GM18519 (cell line): Measurements from ENCODE around the gene AUNIP.

ENCODE experiments used
- ATAC-seq: cut with Tn5 transposase; IDR thresholded peaks from one replicate; pipeline ENCODE4 v1.9.1; 2021; ENCODE audit warnings: mild to moderate bottlenecking, moderate library complexity; ENCODE audit not compliant: unreplicated experiment, low FRiP score

AUNIP gene

GRCh38 chr1:25813071-25813733, 46.1 kb downstream of the AUNIP start:
- ATAC-seq: no peak

DNA sequence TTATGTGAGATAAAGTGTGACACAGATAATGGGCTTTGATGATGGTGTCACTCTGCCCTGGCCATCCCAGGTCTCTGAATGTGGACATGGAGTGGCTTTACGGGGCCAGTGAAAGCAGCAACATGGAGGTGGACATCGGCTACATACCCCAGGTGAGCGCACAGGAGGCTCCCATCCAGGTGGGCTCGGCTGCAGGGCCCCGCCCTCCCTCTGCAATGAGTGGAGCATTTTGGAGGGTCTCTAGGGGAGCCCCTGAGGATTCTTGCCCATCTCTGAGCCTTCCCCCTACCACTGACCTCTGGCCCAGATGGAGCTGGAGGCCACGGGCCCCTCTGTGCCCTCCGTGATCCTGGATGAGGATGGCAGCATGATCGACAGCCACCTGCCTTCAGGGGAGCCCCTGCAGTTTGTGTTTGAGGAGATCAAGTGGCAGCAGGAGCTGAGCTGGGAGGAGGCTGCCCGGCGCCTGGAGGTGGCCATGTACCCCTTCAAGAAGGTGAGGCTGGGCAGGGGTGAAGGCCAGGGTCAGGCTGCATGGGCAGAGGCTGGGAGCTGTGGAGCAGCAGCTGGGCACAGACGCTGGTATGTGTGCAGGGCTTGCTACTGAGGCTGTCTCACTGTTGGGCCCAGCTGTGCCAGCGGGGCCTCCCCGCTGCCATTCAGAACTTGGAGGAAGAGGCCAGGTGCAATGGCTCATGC, 47.7 kb downstream of the AUNIP start:
- ATAC-seq: no peak

GRCh38 chr1:25810341-25811299, 48.6 kb downstream of the AUNIP start:
- ATAC-seq: no peak

GRCh38 chr1:25809929-25810328, 49.3 kb downstream of the AUNIP start:
- ATAC-seq: no peak

GRCh38 chr1:25809283-25809926, 49.9 kb downstream of the AUNIP start:
- no peak for ATAC-seq

- ATAC-seq: no peak
These were observed 50.6 kb downstream of the AUNIP start for GRCh38 chr1:25808481-25809244.

- ATAC-seq: no peak
These were observed 51.5 kb downstream of the AUNIP start for GRCh38 chr1:25807480-25808390.

- ATAC-seq: no peak
These were observed 52.8 kb downstream of the AUNIP start for GRCh38 chr1:25806418-25806817.

- ATAC-seq: no peak
These were observed 53.4 kb downstream of the AUNIP start for GRCh38 chr1:25805863-25806225.

DNA sequence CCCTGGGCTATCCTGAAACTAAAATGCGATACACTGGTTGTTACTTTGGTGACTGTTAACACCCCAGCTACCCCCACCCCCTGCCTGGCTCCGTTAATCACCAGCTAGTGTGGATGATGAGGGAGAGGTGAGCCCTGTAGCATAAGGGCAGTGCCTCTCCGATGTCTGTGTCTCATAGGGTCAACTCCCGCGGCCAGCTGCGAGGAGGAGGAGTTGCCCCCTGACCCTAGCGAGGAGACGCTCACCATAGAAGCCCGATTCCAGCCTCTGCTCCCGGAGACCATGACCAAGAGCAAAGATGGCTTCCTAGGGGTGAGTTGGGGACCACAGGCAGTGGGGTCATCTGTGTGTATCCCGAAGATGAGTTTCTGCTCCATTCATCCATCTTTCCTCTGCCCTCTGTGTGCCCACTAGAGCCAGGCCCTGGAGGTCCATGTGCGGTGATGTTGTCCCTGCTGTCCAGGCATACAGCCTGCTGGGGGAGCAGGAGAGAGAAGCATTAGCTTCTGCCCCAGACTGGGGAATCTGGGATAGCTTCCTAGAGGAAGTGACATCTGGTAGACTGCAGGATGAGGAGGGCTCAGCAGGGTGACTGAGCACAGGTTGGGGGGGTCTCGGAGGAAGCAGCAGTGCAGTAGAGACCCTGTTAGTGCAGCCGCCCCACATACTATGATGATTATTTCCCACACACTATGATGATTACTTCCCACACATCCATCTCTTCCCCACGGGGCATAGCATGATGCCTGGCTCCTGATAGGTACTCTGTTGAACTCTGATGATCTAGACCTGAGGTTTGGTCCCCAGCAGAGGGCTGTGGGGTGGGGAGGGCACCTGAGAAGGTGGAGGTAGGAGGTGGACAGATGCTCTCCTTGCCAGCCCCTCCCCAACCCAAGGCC, 54.0 kb downstream of the AUNIP start:
- ATAC-seq: no peak

DNA sequence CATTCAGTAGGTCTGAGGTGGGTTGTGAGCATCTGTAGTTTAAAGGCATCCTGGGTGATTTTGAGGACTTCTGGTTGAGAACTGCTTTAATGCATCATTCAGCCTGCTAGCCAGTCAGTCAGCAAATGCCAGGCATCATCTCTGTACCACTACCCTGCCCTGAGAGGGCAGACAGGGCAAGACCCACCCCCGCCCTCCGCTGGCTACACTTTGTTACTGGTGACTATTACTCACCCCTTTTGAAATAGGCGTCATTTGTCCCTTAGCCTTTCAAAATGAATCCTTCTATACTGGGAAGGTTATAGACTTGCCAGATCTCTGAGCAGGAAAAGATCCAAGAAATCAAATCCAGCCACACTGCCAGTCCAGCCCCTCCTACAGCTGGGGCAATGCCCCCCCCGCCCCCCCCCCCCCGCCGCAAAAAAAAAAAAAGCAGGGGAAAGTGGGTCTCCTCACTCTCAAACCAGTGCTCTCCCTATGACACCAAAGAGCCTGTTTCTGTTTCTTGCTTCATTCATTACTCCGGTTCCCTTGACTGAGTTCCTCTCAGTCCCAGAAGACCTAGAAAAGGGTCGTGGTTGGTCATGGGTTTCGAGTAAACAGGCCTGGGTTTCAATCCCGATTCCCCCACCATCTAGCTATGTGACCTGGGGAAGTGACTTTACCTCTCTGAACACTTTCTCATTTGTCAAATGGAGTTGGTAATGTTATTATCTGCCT, 54.9 kb downstream of the AUNIP start:
- no peak for ATAC-seq

DNA sequence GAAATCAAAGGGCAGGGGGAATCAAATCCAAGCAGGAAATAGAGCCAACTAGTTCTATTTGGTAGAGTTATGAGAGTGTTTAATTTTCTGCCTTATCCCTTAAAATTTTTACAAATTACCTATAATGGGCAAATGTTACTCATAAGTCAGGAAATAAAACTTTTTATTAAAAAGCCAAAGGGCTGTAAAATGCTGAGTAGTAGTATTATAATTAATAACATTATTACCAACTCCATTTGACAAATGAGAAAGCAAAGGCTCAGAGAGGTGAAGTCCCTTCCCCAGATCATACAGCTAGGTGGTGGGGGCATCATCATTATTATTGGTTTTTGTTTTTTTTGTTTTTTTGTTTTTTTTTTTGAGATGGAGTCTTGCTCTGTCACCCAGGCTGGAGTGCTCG, 55.9 kb downstream of the AUNIP start:
- ATAC-seq: no peak

- no peak for ATAC-seq
These were observed 56.3 kb downstream of the AUNIP start for GRCh38 chr1:25802915-25803314.

DNA sequence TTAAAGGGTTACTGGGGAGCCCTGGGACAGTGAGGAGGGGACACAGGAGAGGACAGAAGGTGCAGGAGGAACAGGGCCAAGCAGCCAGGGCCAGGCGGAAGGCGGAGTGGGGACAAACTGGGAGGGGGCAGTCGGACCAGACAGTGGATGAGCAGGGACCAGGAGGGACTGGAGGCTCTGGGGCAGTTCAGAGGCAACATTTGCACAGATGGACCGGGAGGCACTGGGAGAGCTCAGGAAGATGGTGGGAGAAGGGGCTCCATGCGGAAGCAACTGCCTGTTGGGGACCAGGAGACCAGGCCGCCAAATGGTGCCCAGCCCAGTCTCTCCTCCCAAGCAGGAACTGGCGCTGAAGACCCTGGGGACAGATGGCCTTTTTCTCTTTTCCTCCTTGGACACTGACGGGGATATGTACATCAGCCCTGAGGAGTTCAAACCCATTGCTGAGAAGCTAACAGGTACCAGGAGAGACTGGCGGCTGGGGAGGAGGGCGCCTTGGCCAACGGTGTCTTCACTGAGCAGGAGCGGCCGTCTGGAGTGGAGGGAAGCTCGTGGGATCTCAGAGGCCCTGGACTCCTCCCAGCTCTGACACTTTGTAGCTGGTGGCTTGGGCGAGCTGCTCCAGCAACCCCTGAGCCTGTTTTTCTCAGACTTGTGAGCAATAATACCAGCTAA, 58.4 kb downstream of the AUNIP start:
- ATAC-seq: no peak

GRCh38 chr1:25799935-25800702, 59.1 kb downstream of the AUNIP start, which contains the start of gene SELENON:
Gene SELENON, plus strand, starts transcription at chr1:25800193. Its CDS starts 38 bp downstream, at chr1:25800231.
- no peak for ATAC-seq

DNA sequence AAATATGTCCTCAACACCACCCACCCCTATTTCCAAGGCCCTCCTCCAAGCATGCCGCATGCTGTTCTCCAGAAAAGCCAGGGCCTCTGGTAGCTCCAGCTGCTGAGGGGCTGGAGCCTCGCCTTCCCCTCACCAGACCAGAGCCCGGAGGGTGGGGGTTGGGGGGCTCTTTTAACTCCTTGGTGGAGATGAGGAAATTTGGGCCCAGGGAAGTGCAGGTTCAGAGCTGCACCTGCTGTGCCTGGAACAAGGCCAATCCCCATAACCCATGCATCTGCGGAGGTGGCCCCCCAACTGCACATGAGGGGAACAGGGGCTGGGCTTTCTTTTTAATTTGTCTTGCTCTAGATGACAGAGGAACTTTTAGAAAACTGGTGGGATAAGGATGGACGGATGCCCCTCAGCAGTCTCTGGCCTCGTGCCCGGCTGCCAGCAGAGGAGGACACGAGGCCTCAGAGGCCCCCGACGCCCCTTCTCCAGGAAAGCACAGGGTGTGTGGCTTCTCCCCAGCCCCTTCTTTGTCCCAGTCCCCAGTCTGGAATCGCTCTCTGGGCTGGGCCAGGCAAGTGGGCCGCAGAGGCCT, 59.8 kb downstream of the AUNIP start:
- ATAC-seq: no peak
